HG03280 (cell line): Measurements from ENCODE around the gene ZBTB25.

Experiments used
- ATAC-seq: cut with Tn5 transposase; IDR thresholded peaks from one replicate; pipeline ENCODE4 v1.9.1; 2021; ENCODE audit warnings: mild to moderate bottlenecking, moderate library complexity; ENCODE audit not compliant: unreplicated experiment

The ZBTB25 gene, protein sequence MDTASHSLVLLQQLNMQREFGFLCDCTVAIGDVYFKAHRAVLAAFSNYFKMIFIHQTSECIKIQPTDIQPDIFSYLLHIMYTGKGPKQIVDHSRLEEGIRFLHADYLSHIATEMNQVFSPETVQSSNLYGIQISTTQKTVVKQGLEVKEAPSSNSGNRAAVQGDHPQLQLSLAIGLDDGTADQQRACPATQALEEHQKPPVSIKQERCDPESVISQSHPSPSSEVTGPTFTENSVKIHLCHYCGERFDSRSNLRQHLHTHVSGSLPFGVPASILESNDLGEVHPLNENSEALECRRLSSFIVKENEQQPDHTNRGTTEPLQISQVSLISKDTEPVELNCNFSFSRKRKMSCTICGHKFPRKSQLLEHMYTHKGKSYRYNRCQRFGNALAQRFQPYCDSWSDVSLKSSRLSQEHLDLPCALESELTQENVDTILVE

GRCh38 chr14:64503434-64504309, at the start of gene ZBTB25:
ZBTB25 (minus strand) TSS chr14:64503838; CDS start chr14:64490533, 13,305 bp downstream.
- peak; percentile 61 for ATAC-seq

DNA sequence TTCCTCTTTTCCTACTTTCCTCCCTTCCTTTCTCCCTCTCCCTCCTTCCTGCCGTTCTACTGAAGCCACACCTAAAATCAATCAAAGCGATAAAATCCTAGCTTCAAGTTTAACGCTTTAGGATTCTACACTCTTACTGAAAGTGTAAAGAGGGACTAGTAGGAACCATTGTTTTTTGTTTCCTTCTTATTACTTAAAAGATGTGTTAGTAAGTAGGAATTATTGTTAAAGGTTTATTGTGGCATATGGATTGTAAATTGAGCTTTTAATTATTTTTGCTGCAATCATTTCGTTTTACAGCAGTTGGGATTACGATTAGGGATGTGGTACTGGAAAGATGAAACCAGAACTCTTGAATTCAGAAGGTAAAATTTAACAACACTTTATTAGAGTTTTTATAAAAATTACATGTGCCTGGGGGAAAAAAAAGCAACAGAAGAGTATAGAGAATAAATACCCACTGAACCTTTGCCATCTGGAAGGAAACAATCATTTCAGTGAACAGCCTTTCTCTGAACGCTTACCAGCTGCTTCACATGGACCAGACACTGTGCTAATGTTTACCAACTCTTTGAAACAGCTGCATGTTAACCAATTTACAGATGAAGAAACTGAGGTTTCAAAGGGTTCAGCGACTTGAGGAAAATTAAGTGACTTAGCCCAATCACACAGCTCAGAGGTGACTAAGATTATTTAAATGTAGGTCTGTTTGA, 47.1 kb upstream of the ZBTB25 start:
- no peak for ATAC-seq

- no peak for ATAC-seq
These were observed 46.4 kb upstream of the ZBTB25 start, which contains the start of gene PPP1R36 for GRCh38 chr14:64549791-64550620. PPP1R36 (plus strand) TSS chr14:64549961; CDS start chr14:64549998, 37 bp downstream.

DNA sequence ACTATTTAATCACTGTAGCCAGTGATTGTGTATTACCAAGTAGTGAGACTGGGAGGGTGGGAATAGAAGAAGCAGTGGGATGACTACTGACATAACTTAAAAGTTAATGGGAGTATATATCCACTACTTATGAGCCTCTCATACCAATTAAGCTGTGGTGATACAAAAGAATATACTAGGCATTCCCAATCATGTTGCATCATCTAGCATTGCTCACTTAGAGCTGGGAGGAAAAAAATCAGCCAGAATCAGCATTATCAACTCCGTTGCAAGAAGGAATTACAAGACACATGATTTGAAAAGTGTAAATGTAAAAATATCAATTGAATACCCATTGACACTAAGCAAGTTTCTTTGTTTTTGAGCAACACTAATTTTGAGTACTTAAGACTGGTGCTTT, 45.4 kb upstream of the ZBTB25 start:
- ATAC-seq, result no peak

DNA sequence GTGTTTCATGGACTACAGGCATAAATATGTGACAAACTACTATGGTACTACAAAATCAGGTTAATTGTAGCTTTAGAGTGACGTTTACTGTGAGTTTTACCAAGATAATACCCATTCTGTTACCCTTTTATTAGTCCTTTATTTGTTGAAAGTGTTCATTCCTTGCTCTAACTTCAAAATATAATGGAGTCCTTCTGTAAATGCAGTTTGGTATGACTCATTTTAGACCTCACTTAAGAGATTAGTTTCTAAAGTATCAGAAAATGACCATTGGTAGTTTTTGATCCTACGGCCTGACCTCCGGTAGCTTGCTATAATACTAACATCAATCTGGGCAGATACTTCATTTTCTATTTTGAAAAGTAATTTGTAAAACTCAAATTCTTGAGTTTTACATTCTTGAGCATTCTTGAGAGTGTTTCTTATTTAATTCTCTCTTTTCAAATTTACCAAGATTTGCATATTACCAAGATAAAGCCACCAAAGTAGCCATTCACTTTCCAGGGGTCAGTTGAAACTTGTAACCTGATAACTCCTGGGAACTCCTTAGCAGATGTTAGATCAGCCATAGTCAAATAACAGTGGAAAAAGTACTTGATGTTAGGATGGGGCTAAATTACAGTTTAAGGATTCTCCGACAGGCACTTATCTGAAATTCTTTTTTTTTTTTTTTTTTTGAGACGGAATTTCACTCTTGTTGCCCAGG, 41.1 kb upstream of the ZBTB25 start:
- no peak for ATAC-seq

DNA sequence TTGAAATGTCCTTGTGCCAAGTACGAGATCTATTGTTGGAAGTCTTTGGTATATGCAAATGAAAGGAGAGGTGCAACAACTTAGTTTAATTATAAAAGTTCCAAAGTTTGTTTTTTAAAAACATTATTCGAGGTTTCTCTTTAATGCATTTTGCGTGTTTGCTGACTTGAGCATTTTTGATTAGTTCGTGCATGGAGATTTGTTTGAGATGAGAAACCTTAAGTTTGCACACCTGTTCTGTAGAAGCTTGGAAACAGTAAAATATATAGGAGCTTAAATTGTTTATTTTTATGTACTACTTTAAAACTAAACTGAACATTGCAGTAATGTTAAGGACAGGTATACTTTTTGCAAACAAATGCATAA, 39.2 kb upstream of the ZBTB25 start:
- no peak for ATAC-seq

DNA sequence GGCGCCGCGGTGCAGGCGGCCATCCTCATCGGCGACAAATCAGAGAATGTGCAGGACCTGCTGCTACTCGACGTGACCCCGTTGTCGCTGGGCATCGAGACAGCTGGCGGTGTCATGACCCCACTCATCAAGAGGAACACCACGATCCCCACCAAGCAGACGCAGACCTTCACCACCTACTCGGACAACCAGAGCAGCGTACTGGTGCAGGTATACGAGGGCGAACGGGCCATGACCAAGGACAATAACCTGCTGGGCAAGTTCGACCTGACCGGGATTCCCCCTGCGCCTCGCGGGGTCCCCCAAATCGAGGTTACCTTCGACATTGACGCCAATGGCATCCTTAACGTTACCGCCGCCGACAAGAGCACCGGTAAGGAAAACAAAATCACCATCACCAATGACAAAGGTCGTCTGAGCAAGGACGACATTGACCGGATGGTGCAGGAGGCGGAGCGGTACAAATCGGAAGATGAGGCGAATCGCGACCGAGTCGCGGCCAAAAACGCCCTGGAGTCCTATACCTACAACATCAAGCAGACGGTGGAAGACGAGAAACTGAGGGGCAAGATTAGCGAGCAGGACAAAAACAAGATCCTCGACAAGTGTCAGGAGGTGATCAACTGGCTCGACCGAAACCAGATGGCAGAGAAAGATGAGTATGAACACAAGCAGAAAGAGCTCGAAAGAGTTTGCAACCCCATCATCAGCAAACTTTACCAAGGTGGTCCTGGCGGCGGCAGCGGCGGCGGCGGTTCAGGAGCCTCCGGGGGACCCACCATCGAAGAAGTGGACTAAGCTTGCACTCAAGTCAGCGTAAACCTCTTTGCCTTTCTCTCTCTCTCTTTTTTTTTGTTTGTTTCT, 38.6 kb upstream of the ZBTB25 start:
- ATAC-seq, result no peak

GRCh38 chr14:64541261-64541971, 37.8 kb upstream of the ZBTB25 start:
- ATAC-seq, result no peak

GRCh38 chr14:64540208-64541202, 36.9 kb upstream of the ZBTB25 start, which contains the start of gene HSPA2:
HSPA2 (plus strand) TSS chr14:64540741; CDS start chr14:64540850, 109 bp downstream.
- ATAC-seq, result peak; percentile 94

- no peak for ATAC-seq
These were observed 33.0 kb upstream of the ZBTB25 start for GRCh38 chr14:64536488-64537245.

DNA sequence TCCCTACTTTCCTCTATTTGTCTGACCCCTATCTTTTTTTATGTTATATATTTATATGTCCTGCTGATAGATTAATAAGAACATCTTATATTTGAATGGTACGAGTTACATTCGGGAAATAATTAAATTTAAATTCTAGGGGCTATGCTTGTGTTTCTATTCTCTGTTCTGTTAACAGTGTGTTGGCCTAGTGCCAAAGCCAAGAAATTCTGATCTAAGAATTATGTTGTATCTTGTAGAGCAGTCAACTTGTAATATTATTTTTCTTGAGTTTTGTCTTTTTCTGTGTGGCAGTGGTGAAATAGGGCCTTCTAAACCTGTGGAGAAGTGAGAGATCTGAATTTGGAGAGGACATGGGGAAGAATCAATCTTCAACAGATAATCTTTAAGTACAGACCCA, 27.9 kb upstream of the ZBTB25 start:
- no peak for ATAC-seq

DNA sequence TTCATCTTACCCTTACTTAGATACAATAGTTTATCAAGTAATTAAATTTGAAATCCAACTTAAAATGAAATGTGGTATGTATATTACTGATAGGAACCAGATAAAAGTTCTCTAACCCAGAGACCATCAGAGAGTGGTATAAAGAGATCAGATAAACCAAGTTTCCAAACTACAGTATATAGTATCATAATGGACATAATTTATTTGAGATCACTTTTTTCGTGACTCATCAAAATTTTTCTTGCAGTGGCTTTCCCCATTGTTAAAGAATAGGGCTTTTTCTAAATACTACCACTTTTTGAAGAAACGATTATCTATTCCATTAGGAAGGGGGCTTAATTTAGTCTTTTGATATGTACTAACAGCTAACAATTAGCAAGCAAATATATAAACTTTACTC, 21.7 kb upstream of the ZBTB25 start:
- no peak for ATAC-seq

DNA sequence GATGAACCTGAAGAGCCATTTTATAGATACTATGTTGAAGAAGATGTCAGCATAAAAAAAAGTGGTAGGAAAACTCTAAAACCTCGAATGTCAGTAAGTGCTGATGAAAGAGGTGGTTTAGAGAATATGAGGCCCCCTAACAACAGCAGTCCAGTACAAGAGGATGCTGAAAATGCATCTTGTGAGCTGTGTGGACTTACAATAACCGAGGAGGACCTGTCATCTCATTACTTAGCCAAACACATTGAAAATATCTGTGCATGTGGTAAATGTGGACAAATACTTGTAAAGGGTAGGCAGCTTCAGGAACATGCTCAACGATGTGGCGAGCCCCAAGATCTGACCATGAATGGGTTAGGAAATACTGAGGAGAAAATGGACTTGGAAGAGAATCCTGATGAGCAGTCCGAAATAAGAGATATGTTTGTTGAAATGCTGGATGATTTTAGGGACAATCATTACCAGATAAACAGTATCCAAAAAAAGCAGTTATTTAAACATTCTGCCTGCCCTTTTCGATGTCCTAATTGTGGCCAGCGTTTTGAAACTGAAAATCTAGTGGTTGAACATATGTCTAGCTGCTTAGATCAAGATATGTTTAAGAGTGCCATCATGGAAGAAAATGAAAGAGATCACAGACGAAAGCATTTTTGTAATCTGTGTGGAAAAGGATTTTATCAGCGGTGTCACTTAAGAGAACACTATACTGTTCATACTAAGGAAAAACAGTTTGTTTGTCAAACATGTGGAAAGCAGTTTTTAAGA, 19.1 kb upstream of the ZBTB25 start:
- no peak for ATAC-seq

DNA sequence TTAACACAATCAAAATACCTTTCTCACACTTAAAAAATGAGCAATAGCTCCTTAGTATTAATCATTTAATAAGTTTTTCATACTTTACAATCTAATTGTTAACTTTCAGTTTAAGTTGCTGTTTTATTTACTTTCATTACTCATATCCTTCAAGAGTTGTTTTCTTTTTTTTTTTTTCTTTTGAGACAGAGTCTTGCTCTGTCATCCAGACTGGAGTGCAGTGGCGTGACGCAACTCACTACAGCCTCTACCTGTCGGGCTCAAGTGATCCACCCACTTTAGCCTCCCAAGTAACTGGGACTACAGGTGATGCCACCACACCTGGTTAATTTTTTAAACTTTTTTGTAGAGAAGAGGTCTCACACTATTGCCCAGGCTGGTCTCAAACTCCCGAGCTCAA, 17.1 kb upstream of the ZBTB25 start:
- ATAC-seq, result no peak

GRCh38 chr14:64518229-64518628, 14.6 kb upstream of the ZBTB25 start:
- ATAC-seq, result no peak
